ENCODE measurements around the gene ATP5ME.
"Not testable (repeated sequence)": the region's sequence is repeated elsewhere in the genome, so short reads cannot be mapped to it uniquely, and the experiment has no call there.

ATP5ME gene

DNA sequence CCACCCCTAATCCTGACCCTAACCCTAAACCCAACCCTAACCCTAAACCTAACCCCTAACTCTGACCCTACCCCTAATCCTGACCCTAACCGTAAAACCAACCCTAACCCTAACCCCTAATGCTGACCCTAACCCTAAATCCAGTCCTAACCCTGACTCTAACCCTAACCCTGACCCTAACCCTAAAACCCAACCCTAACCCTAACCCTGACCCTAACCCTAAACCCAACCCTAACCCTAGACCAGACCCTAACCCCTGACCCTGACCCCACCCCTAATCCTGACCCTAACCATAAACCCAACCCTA lies 30.8 kb upstream of the ATP5ME start:
- no peak for DNase-seq

DNA sequence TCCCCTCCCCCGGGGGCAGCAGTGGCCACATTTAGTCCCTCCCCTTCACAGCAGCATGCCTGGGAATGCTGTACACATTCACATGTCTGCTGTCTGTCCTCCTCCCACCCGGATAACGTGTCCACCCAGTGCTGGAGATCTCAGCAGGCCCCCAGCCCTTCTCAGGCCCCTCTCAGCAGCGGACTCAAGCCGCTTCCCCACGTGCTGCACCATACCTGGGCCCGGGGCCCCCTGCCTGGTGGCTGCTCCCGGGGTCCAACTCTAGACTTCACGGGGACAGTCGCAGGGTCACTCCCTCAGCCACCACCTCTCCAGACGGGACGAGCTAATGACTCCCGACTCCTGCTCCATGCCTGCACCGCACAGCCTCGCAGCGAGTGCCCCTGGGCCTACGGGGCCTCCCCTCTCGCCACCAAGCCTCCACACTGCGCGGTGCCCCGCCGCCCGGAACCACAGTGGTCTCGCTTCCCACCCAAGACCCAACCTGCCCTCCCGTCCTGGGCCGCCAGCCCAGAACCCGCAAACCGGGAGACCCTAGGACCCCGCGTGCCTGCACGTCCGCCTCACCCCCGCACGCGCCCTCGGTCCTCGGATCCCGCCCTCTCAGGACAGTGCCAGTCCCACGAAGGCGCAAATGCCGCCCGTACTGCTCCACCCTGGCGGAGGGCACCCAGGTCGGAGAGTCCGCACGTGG lies 30.3 kb upstream of the ATP5ME start:
- DNase-seq, result no peak

DNA sequence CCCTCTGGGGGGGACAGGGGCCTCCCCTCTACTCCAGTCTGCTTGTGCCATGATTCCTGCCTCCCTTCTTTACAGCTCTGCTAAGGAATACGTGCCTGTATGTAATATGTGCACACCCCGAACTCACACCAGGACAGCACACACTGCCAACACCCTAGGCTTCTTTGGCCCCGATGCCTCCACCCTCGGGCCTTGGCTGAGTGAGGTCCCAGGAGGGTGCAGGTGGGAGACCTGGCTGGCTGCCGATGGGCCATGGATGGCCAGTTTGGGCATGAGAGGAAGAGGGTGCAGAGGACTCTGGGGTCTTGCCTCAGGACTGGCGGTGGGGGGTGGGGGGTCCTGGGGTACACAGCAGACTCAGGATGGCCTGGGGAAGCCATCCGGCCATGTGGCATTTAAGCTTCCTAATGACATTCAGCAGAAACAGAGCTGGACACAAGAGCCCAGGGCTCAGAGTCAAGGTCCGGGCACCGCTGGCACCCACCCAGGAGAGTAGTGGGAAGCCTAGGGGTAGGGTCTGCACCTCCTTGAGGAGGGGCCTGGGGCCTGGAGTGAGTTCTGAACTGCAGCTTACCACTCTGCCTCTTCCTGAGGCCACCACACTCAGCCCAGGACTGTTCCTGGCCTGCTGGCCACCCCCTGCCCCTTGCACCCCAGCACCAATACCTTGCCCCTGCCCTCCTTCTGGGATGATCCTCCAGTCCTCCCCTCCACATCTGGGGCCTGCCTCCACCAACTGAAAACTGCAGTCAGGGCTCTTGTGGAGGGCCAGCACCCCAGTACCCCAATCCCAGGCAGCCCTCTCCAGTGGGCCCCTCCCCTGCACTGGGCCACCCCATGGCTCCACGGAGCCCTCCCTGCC lies 29.5 kb upstream of the ATP5ME start:
- DNase-seq, result no peak

DNA sequence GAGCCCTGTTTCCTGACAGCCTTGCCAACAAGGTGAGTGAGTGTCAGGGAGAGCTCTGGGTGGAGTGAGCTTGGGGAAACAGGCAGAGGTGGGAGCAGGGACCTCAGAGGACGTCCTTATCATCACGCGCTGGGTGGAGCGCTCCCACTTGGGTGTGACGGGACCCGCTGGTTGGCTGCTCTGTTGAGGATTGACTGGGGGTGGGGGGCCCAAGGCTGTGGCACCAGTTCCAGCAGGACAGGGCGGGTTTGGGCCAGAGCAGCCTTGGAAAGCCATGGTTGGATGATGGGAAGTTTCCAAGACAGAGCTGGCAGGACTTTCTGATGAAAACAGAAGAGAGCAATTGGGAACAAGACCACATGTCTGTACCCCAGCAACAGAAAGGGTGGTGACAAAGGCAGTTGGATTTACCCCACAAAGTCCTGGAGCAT lies 28.6 kb upstream of the ATP5ME start:
- no peak for DNase-seq

DNA sequence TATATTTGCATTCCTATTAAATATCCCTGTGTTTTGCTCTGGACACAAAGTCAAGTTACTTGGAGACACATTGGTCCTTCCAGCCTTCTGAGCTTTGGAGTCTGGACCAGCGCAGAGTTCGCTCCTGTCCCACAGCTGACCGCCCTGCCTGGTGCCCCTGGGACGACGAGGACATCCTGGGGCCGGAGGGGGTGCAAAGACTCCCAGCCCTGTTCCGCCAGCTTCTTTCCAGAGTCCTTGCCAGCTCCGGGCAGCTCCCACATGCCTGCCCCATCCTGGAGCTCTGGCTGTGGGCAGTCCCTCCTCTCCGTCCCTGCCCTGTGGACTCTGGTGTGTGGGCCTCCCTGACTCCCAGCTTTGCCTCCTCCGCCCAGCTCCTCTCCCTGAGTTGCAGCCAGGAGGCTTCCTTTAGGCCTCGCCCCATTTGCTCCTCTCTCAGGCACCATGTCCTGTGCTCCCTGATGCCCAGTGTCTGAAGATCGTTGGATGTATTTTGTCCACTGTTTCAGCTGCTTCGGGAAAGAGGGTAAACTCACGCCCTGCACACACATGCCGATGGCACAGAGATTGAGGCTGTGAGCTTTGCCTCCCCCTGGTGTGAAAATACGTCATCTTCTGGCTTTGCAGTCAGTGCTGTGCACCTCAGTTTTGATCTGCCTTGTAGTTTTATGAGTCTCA lies 26.6 kb upstream of the ATP5ME start:
- DNase-seq, result no peak

DNA sequence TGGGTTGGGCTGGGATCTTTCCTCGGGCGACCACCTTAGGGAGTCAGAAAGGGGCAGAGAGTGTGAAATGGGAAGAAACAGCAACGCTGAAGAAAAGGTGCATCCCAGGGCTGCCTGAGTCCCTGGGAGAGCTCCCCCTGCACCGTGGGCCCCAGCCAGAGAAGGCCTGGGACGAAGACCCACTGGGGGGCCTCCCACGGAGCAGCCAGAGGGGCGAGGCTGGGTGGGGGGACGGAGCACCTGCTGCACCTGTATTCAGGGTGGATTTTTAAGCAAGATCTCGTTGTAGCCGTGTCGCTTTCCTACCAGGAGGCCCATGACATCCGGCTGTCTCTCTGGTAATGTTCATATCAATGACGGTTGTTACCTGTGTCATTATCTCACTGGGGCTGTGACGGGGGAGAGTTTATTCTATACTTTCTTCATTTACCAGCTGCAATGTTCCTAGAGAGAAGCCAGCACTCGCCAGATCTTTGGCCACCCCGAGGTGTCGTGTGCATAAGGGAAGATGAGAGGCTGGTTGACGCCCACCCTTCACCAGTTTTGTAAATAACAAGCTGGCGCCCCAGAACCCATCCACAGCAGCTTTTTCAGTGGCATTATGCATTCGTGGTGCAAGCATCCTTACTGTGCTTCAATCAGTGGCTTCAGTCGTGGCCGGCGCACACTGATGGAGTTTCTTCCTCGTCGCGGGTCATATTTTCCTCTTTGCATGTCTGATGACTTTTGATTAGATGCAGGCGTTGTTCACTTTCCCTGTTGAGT lies 25.9 kb upstream of the ATP5ME start:
- no peak for DNase-seq

DNA sequence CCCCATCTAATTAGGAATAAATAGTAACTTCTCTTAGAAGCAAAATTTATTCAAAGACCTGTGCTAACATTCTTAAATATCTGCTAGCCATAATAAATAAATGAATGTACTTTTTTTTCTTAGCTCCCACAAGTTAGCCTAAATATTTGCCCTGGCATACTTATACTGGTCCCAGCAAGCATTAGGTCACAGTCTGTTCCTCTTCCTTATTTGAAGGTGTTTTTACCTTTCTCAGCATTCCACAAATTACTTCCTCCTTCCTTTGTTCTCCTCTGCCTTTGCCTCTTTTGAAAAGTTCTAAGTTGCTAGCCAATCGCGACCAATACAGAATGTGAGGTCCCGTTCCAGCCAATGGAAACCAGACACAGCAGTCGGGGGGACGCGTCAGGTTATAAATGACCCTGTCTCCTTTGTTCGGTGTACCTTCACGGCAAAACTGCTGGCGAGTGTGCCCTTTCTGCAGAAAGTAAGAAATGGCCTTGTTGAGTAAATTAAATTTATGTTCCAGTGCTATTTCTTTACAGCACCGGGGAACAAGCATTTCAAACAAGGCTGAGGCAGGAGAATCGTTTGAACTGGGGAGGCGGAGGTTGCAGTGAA lies 20.4 kb upstream of the ATP5ME start:
- DNase-seq, result not testable (repeated sequence)

DNA sequence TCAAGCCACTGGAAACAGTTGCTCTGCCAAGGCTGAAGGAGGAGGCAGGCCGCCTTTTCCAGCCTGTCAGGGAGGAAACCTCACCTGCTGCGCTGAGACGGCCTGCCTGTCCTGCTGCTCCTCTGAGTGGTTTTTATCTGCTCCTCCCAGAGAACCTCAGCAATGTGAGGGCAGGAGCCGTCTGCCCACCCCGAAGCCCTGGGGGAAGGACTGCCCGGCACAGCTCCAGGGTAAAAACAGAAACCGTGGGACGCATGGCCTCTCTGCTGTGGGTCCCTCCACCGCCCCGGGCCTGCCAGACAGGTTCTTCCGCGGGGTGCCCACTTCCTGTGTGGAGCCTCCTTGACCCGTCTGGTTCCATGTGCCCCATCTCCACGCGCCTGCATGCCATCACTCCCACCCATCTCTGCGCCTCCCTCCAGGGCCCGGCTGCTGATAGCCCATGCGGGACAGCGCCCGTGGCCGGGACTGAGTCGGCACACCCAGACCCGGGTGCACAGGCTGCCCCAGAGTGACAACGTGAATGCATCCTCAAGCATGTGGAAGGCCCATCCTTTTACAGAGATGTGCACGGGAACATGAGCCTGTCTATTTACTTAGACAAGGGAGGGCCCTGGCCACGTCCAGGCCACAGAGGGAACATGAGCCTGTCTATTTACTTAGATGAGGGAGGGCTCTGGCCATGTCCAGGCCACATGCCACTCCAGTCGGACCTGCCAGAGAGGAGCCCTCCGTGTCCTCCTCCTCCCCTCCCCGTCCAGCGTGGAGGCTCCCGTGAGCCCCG lies 18.9 kb upstream of the ATP5ME start:
- no peak for DNase-seq

DNA sequence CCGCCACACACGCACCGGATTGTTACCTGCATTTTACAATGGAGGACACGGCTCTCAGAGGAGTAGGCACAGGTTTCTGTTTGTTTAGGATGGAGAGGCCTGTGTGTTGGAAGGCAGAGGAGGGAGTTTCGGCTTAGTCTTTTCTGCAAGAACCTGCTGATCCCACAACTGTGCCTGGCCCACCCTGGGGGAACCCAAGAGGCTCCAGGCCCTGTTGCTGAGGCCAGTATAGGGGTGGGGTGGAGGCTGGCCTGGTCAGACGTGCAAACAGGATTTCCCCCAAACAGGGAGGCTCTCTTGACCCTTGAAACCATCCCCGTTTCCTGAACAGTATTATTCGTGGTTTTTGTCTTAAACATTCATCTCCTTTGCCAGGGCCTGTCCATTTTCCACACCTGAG lies 15.6 kb upstream of the ATP5ME start:
- no peak for DNase-seq

DNA sequence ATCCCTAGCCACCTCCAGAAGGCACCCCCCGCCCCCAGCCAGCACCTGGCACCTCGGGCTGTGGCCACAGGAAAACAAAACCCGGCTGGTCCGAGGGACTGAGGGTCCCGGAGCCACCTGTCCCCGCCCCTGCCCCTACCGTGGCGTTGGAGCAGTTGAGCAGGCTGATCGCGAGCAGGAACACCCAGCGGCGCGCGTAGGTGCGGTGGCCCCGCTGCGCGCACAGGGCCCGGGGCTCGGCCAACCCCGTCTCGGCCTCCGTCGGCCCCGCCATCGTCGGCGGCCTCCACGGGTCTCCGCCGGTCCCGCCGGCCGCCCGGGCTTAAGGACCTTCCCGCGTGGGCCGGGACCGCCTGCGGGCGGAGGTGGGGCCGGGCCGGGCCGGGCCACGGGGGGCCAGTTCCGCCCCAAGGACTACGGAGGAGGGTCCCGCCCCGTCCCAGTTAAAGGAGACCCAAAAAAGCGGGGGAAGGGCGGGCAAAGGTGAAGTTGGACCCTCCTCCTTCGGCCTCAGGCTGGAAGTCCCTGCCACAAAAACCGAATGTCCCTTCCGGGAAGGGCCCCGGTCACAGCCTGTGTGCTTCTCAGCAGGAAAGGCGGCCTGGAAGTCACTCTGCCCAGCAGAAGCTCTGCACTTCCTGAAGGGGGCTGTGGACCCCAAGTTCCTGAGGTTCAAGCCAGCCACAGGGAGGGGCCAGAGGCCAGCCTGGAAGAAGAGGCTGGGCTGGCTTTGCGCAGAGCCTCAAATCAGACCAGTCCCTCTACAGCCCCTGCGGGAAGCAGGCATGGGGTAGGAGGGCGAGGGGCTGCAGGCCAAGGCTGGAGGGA lies 15.0 kb upstream of the ATP5ME start, which contains the start of gene SLC49A3:
Gene SLC49A3 (minus strand): TSS at position 298 of the 828 bp plus-strand sequence. CDS start 24 bp downstream, at position 274.
- no peak for DNase-seq

DNA sequence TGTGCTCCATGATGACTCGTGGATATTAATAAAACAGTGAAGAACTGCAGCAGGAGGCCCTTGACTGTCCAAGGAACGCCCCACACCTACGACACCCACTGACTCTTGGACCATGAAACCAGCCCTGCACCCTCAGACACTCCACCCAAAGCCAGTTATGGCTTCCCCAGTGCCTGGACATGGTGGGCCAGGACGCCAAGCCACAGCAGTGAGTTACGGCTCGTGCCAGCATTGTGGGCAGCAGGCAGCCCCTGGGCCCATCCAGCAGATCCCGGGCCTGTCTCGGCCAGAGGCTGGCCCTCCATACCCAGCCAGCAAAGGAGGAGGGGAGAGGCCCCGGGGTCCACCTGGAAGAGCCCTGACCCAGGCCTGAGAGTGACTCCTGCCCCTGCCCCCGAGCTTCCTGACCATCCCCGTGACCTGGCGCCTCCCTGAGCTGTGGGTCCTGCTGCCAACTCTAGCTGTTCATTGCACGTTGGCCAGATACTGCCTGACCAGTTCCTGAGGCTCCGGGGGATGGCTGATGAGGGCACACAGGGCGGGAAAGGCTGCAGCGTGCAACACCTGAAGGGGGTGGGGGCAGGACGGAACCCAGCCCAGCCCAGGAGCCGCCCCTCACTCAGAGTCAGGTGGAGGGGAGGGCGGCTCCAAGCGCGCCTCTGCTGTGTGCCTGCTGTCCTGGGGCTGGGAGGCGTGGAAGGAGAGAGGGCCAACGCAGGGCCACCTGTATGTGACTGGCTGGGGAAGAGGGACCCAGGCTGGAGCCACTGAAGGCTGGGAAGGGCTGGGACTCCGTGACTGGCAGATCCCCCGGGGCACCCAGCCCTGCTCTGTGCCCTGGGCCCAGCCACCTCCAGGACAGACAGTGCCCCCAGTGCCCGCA lies 14.1 kb upstream of the ATP5ME start:
- no peak for DNase-seq

DNA sequence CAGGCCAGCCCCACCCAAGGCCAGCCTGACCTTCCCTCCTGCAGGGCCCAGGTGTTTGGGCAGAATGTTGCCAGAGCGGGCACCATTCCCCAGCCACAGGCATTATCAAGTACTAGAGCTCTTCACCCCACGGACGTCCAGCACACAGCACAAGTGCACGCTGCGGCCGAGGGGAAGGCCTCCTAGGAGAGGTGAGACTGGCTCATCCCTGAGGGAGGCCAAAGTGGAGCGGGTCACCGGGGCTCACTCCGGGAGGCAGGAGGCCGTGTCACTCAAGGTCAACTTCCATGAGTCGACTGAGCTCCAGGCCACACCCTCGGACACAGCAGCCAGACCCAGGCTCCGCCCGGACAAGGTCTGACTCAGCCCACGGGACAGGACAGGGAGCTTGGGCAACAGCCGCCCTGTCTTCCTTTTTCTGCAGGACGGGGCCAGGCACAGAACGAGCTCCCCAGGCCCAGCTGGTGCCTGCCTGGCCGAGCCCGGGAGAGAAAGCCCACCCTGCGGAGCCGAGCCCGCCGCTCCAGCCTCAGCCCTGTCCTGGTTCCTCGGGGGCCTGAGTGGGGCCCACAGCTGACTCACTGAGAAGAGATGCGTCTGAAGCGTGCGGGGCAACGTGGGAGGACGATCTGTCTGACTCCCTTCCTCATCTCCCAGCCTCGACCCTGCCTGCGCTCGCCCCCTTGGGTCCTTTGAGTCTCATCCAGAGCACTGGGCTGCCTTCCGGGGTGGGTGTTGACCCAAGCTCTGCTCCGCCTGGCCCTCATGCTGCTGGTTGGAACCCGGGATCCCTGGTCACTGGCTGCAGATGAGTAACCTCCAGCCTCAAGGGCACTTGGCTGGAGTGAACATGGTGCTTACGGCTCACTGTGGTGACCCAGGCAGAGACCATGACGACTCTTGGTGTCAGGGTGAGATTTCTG lies 13.2 kb upstream of the ATP5ME start:
- DNase-seq, result no peak

DNA sequence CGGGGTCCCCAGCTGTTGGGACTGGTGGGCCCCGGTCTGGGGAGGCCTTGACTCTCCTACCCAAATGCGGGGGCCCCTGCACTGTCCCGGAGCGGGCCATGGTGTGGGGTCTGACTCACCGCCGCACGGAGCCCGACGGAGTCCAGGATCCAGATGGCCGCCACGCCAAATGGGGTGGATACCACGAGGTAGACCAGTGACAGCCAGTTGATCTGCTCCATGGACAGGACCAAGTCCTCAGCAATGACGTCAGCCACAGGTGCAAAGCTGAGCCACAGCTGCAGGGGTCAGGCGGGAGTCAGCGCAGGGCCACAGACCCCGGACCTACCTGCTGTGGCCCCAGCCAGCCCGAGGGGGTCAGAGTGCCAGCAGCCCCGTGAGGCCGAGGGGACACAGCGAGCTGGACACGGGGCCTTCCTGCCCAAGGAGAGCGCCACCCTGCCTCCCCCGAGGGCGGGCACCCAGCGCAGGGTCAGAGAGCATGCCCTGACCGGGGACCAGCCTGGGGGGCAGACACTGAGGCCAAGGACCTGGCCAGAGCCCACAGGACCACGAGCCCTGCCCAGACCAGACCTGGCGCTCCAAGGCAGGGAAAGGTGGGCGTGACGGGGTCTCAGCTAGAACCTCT lies 12.5 kb upstream of the ATP5ME start:
- no peak for DNase-seq

DNA sequence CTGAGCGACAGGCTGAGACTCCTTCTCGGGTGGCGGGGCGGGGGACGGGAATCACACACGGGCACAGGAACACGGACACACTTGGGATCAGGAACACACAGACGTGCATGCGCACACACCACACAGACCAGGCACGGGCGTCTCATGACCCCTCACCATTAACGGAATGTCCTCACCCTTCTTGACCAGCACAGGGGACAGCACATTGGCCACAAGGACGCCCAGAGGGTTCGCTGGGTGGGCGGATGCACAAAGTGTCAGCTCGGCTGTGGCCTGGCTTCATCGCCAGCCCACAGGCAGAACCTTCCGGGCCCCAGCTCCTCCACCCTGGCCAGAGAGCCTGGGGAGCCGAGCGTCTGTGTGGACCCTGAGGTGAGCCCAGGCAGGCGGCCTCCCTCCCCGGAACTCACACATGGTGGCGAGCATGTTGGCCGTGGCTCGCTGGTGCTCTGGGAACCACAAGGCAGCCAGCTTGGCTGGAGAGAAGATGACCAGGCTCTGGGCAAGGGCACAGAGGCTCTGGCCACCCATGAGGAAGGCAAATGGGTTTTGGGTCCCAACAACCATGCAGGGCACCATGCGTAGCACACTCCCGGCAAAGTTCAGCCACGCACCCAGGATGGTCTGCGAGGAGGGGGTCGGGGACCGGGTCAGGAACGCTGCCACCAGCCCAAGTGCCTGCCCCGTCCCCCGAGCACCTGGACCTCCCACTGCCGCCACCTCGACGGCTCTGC lies 11.8 kb upstream of the ATP5ME start:
- DNase-seq, result no peak

DNA sequence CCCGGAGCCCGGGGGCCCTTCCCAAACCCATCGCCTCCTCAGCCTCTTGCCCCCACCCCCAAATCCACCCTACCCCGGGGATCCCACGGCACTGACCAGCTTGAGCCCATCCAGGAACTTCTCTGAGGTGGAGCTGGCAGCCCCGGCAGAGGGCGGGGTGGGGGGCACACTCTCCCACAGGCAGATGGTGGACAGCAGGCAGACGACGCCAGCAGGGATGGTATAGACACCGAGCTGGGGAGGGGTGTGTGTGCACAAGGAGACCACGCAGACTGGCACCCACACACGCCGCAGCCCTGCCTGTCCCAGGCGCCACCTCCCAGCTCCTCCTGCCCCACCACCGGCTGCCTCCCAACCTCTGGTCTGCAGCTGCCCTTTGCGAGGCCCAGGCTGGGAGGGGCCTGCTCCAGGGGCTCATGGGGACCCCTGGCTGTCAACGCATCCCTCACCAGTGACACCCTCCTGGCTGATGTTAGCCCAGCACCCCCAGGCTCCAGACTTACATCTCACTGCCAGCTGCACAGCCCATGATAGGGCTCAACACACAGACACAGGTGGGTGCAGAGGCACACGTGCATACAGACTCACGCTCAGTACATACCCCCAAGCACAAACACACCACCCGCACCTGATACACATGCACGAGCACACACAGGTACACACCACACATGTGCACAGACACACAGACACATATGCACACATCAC lies 10.7 kb upstream of the ATP5ME start:
- no peak for DNase-seq

DNA sequence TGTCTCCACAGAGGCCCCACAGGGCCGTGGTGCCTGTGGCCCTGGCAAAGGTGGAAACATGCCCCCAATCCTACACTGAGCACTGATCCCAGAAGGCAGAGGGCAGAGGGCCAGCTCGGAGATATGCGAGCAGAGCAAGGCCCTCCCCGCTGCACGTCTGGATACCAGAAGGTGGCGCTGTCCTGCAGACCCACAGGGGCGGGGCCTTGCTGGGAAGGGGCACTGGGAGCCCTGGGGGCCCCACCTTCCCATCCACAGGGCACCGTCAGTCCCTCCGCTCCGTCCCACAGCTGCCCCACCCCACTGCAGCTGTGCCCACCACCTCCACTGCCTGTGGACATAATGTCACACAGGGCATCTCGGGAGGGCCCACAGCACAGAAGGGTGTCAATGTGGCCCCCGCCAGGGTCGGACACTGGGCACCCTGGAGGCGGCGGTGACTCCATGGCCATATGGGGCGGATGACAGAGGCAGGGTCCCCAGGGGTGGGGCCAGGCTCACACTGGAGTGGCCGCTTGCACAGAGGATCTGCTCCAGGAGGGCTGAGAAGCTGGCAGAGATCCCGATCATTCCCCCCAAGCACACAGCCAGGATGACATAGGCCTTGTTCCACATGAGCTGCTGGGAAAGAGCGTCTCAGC lies 10.0 kb upstream of the ATP5ME start:
- no peak for DNase-seq
